ENCODE measurements around the gene SOX18. TPM values are rescaled to one million over a fixed set of nuclear protein-coding genes. Genes with fewer than 3 reads are reported as not detected.

The SOX18 gene
- total RNA-seq, 4 donors from 2014 or later = 4.4 to 13.3 (median 7.1) TPM

DNA sequence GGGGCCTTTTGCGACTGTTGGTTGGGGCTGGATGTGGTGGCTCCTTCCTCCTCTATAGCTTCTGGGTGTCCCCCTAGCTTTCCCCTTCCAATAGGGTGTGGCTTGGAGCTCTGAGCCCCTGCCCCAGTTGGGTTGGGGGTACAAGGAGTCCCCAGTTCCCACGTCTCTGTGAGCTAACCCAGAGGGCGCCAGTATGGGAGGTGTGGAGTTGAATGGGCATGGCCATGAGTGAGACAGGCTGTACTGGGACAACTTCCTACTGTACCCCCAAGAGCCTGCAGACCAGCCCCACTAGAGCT lies 12.3 kb downstream of the SOX18 start:
- TF ChIP-seq, protein P1, sequence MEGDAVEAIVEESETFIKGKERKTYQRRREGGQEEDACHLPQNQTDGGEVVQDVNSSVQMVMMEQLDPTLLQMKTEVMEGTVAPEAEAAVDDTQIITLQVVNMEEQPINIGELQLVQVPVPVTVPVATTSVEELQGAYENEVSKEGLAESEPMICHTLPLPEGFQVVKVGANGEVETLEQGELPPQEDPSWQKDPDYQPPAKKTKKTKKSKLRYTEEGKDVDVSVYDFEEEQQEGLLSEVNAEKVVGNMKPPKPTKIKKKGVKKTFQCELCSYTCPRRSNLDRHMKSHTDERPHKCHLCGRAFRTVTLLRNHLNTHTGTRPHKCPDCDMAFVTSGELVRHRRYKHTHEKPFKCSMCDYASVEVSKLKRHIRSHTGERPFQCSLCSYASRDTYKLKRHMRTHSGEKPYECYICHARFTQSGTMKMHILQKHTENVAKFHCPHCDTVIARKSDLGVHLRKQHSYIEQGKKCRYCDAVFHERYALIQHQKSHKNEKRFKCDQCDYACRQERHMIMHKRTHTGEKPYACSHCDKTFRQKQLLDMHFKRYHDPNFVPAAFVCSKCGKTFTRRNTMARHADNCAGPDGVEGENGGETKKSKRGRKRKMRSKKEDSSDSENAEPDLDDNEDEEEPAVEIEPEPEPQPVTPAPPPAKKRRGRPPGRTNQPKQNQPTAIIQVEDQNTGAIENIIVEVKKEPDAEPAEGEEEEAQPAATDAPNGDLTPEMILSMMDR (IDR thresholded peaks at IDR 0.05) = no peak
- TF ChIP-seq POLR2AphosphoS5 (IDR thresholded peaks at IDR 0.05) = no peak
- no peak for TF ChIP-seq EP300 (IDR thresholded peaks at IDR 0.05)
- no peak for TF ChIP-seq POLR2A (IDR thresholded peaks at IDR 0.05)
- peaks cover 0 to 49% (median 27%) of the 10 kb centered on the region in 3 donors for H3K4me1 ChIP-seq
- H3K27ac ChIP-seq = no peak overlapping the region
- H3K36me3 ChIP-seq = peaks cover 0 to 39% of the 10 kb centered on the region in 2 donors
- no peak for ATAC-seq
- no peak overlapping the region for H3K4me3 ChIP-seq
- peaks cover 68% of the 10 kb centered on the region for H3K27me3 ChIP-seq
- WGBS, 2 donors (ENCODE audit: low coverage in 1 of 2) = no CpG with 5 or more reads among the region's 3 CpGs
- H3K9me3 ChIP-seq = no peaks in the 10 kb centered on the region

DNA sequence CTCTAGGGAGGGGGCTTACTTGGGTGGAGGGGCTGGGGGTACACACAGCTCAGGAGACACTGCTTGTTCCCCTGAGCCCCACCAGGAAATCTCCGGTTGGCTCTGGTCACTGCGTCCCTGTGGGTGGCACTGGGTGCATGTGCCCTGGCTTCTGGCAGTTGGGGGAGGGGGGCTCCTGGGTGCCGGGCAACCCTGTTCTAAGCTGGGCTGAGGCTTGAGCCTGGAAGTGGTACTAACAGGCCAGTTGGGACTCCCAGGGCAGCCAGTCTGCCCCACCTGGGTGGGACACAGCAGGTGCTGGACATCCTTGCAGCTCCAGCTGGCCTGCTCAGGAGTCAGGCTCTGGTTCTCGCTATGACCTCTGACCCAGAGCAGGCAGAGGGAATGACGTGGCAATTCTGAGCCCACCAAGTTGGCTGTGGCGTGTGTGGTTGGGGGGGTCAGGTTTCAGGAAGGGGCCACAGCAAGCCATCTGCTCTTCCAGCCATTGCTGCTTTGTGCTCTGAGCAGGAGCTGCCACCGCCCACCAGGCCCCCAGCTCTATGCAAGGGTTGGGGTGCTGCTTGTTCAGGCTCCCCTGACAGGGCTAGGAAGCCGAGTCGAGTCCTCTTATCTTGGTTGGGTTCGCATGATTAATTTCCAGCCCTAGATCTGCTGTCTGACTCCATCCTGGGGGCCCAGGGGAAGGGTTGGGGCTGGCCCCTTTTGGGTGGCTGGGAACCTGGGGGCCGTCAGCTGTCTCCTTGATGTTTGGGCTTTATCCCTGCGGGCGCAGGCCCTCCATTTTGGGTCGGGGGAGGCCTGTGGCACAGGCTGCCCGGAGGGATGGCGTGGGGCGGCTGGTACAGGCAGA lies 12.9 kb downstream of the SOX18 start:
- H3K9me3 ChIP-seq = no peaks in the 10 kb centered on the region
- ATAC-seq = no peak
- TF ChIP-seq EP300 (IDR thresholded peaks at IDR 0.05) = no peak
- no peak for TF ChIP-seq POLR2A (IDR thresholded peaks at IDR 0.05)
- no peak for TF ChIP-seq POLR2AphosphoS5 (IDR thresholded peaks at IDR 0.05)
- TF ChIP-seq, protein P1 (IDR thresholded peaks at IDR 0.05) = no peak
- H3K27ac ChIP-seq = no peak overlapping the region
- H3K4me3 ChIP-seq = no peak overlapping the region
- H3K4me1 ChIP-seq = peaks cover 0 to 44% (median 22%) of the 10 kb centered on the region in 3 donors
- WGBS, 2 donors (ENCODE audit: low coverage in 1 of 2) = no CpG with 5 or more reads among the region's 17 CpGs
- H3K27me3 ChIP-seq = peaks cover 63% of the 10 kb centered on the region
- H3K36me3 ChIP-seq = peaks cover 0 to 44% of the 10 kb centered on the region in 2 donors

DNA sequence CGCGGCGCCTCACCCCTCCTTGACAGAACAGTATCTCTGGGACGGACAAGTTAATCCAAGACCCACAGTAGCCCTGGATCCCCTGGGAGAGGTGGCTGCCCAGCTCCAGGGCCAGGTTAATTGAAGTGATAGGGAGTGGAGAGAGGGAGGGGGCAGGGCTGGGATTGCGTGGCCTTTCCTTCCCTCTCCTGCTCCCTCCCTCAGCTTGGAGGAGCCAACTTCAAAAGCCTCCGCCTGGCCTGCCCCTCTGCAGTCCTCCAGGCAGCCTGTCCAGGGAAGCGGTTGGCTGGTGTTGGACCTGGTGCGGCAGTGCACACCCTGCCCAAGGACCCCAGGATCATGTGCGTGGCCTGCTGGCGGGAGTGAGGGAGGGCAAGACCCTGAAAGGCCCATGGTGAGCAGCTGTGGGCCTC lies 13.5 kb downstream of the SOX18 start, which contains the start of gene C20orf204:
TSS of gene C20orf204 (plus strand) at position 250 of the 413 bp plus-strand sequence. CDS start at position 392, 142 bp downstream.
- Histone ChIP-seq H3K27me3 (peaks cover 56% of the 10 kb centered on the region), H3K36me3 (peaks cover 0 to 51% of the 10 kb centered on the region in 2 donors), H3K4me1 (peaks cover 0 to 37% (median 15%) of the 10 kb centered on the region in 3 donors), H3K27ac (no peak within 1 kb of the TSS), H3K9me3 (no peaks in the 10 kb centered on the region), H3K4me3 (no peak within 1 kb of the TSS)
- WGBS, 2 donors (ENCODE audit: low coverage in 1 of 2) = 100% methylated on average over 1 of the region's 10 CpGs; no CpG with 5 or more reads in 1 of the 2 donors
- TF ChIP-seq, protein P1 (IDR thresholded peaks at IDR 0.05) = no peak
- TF ChIP-seq EP300 (IDR thresholded peaks at IDR 0.05) = no peak
- no peak for ATAC-seq

DNA sequence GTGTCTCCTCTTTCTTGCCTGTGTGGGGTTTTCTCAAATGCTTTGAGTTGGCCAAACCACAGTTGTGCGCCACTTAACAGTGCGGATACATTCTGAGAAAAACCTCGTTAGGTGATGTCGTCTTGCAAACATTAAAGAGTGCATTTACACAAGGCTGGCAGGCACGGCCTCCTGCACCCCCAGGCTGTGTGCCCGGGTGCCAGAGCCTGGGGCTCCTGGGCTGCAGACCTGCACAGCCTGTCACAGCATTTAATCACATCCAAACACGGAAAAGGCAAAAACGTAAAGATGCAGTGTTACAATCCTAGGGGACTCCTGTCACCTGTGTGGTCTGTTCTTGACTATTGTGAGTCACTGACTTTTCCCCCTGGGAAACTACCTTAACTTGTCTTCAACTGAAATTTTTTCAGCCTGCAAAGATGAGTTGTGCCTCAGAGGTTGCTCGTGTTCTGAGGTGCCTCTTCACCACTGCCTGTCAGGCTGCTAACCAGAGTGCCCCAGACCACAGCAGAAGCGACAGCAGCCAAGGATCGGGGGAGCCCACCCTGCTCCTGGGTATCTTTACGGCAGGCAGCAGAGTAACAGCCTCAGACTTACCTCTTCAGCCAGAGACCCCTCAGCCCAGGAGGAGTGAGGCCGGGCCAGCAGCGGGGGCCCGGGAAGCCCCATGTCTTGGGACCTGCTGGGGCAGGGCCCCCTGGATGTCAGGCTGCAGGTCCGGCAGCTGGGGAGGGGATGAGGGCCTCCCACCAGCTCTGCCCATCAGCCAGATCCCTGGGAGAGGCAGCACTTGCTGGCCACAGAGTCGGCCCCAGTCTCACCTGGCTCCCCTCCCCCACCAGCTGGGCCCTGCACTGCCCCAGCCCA lies 14.1 kb downstream of the SOX18 start:
- 62 to 73% methylated on average over 2 to 6 of the region's 17 CpGs for WGBS, 2 donors (ENCODE audit: low coverage in 1 of 2)

More for the DNA sequence above, 14.1 kb downstream of the SOX18 start:
- no peak for ATAC-seq
- TF ChIP-seq POLR2A (IDR thresholded peaks at IDR 0.05) = no peak
- TF ChIP-seq, protein P1 (IDR thresholded peaks at IDR 0.05) = no peak
- TF ChIP-seq EP300 (IDR thresholded peaks at IDR 0.05) = no peak
- no peak for TF ChIP-seq POLR2AphosphoS5 (IDR thresholded peaks at IDR 0.05)
- H3K4me3 ChIP-seq = no peak overlapping the region
- H3K9me3 ChIP-seq = no peaks in the 10 kb centered on the region
- H3K36me3 ChIP-seq = peaks cover 0 to 57% of the 10 kb centered on the region in 2 donors
- peaks cover 50% of the 10 kb centered on the region for H3K27me3 ChIP-seq
- H3K4me1 ChIP-seq = peaks cover 0 to 31% (median 15%) of the 10 kb centered on the region in 3 donors
- no peak overlapping the region for H3K27ac ChIP-seq

Measured in gastroesophageal sphincter (tissue), 4 donors.